ENCODE measurements around the gene TRIM9. TPM values are rescaled to one million over a fixed set of nuclear protein-coding genes. Genes with fewer than 3 reads are reported as not detected.

The TRIM9 gene
- total and polyA plus RNA-seq, 2 experiments from 2014 or later = 4.4 to 6.2 TPM

GRCh38 chr14:51139121-51139681 is 44.3 kb upstream of the TRIM9 start:
- no peaks in the 10 kb centered on the region for H3K27me3 ChIP-seq (ENCODE audit: insufficient read depth)
- H3K4me3 ChIP-seq = no peak overlapping the region
- H3K9me2 ChIP-seq (ENCODE audit: insufficient read depth) = peaks cover 16% of the 10 kb centered on the region
- H3K79me2 ChIP-seq (replicated peaks; ENCODE audit: insufficient read depth) = no peaks in the 10 kb centered on the region
- H3F3A ChIP-seq (replicated peaks; ENCODE audit: low read depth) = no peaks in the 10 kb centered on the region
- H4K20me1 ChIP-seq (replicated peaks; ENCODE audit: insufficient read depth) = no peaks in the 10 kb centered on the region
- no peak overlapping the region for H3K27ac Mint-ChIP-seq
- no peak for DNase-seq (ENCODE audit: low spot score)
- H3K4me1 Mint-ChIP-seq = peaks cover 36% of the 10 kb centered on the region
- peak overlapping the region; percentile 6 for H3K4me2 ChIP-seq
- H3K4me3 Mint-ChIP-seq = no peak overlapping the region
- H3K36me3 ChIP-seq (ENCODE audit: insufficient read depth) = 0 out of 2 replicates have a peak, but pooled peaks cover 3% of the 10 kb centered on the region
- H3K27ac ChIP-seq (ENCODE audit: low read depth) = peak overlapping the region; percentile 30; the same call in 1 of the 2 replicates
- no peak for TF ChIP-seq ETS1 (IDR thresholded peaks at IDR 0.05)
- H3K9me3 Mint-ChIP-seq = peaks cover 37% of the 10 kb centered on the region
- H3K36me3 Mint-ChIP-seq (ENCODE audit: low read depth) = peaks cover 28% of the 10 kb centered on the region
- ATAC-seq = peak; percentile 50
- H3K27me3 Mint-ChIP-seq (ENCODE audit: insufficient read depth, low read depth, poor library complexity) = peaks cover 1% of the 10 kb centered on the region
- peaks cover 31% of the 10 kb centered on the region for H3K4me1 ChIP-seq (ENCODE audit: insufficient read depth)
- peak overlapping the region; percentile 94; the same call in 1 of the 2 replicates for H2AFZ ChIP-seq

- H3K27me3 ChIP-seq (ENCODE audit: insufficient read depth) = no peaks in the 10 kb centered on the region
- H2AFZ ChIP-seq = peak overlapping the region; percentile 94; the same call in 1 of the 2 replicates
- TF ChIP-seq EZH2phosphoT487 (IDR thresholded peaks at IDR 0.05; ENCODE audit: unreplicated experiment) (no peak), JUNB (IDR thresholded peaks at IDR 0.05; ENCODE audit: unreplicated experiment) (no peak), EZH2 (IDR thresholded peaks at IDR 0.05; ENCODE audit: low read depth, unreplicated experiment) (no peak), ZNF462 (CRISPR knock-in tag; IDR thresholded peaks at IDR 0.05) (peak; percentile 91), ZNF114 (CRISPR knock-in tag; IDR thresholded peaks at IDR 0.05) (peak; percentile 49; the same call in 1 of the 2 replicates), CTCF (conservative IDR thresholded peaks at IDR 0.05; ENCODE audit: low read depth in 2 of 2) (no peak)
- H3K9me3 Mint-ChIP-seq = peaks cover 41% of the 10 kb centered on the region
- peaks cover 16% of the 10 kb centered on the region for H3K9me2 ChIP-seq (ENCODE audit: insufficient read depth)
- peaks cover 1% of the 10 kb centered on the region for H3K27me3 Mint-ChIP-seq (ENCODE audit: insufficient read depth, low read depth, poor library complexity)
- H3K79me2 ChIP-seq (replicated peaks; ENCODE audit: insufficient read depth) = no peaks in the 10 kb centered on the region
- peak overlapping the region; percentile 6 for H3K4me2 ChIP-seq
- DNase-seq (ENCODE audit: low spot score) = peak; percentile 37
- peaks cover 34% of the 10 kb centered on the region for H3K4me1 Mint-ChIP-seq
- peak overlapping the region; percentile 30; the same call in 1 of the 2 replicates for H3K27ac ChIP-seq (ENCODE audit: low read depth)
- H3K27ac Mint-ChIP-seq = peak overlapping the region; percentile 43; the same call in 1 of the 2 replicates
- peak; percentile 97 for ATAC-seq
- no peak overlapping the region for H3K4me3 ChIP-seq
- no peak overlapping the region for H3K4me3 Mint-ChIP-seq
- H3K36me3 ChIP-seq (ENCODE audit: insufficient read depth) = 0 out of 2 replicates have a peak, but pooled peaks cover 3% of the 10 kb centered on the region
- peaks cover 28% of the 10 kb centered on the region for H3K36me3 Mint-ChIP-seq (ENCODE audit: low read depth)
- no peaks in the 10 kb centered on the region for H3F3A ChIP-seq (replicated peaks; ENCODE audit: low read depth)
- no peaks in the 10 kb centered on the region for H4K20me1 ChIP-seq (replicated peaks; ENCODE audit: insufficient read depth)
- peaks cover 30% of the 10 kb centered on the region for H3K4me1 ChIP-seq (ENCODE audit: insufficient read depth)
Measured at GRCh38 chr14:51138404-51139103, 43.6 kb upstream of the TRIM9 start.
